ENCODE data around the gene ARRDC4. TPM values are rescaled to one million over a fixed set of nuclear protein-coding genes. Genes with fewer than 3 reads are reported as not detected.

Gene ARRDC4
- total and polyA plus RNA-seq, 2 experiments from 2014 or later = 15.5 to 31.6 TPM

DNA sequence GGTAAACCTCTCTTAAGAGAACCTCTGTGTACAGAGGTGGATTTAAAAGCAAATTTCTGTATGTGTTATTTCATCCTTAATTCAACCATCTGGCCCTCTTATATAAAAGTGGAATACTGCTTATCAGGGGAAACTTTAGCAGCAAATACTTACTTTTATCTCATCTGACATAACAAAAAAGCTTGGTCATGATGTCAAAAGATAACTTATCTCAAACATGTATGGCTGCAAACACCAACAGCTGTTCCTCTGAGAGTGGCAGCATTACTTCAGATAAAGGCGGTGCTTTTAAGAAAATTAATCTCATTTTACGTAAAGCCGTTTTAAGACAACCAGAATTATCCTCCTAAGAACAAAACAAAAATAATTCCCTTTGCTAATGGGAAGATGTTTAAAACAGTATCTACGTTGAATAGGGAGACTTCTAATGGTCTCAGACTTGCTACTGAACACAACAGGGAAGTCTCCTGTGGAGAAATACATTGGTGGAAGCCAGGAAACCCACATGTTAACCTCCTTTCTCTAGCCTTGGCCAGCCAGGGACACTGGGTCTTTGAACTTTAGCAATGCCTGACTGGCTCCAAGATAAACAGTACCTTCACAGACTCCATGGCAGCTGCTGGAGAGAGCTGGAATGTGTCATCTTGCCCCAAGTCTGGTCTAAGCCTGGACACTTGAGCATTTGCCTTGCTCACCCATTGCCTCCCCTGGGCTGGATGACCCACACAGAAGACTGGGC, 18.1 kb downstream of the ARRDC4 start:
- H3K79me2 ChIP-seq (ENCODE audit: insufficient read depth) = no peaks in the 10 kb centered on the region
- H3K27me3 ChIP-seq (replicated peaks; ENCODE audit: insufficient read depth) = no peaks in the 10 kb centered on the region
- H3F3A ChIP-seq (ENCODE audit: insufficient read depth) = no peaks in the 10 kb centered on the region
- H3K9me2 ChIP-seq (ENCODE audit: insufficient read depth) = no peaks in the 10 kb centered on the region
- H3K4me3 ChIP-seq = no peak overlapping the region
- H3K27ac ChIP-seq = no peak overlapping the region
- no peaks in the 10 kb centered on the region for H4K20me1 ChIP-seq (ENCODE audit: insufficient read depth)
- DNase-seq = peak; percentile 37
- no peak overlapping the region for H3K4me2 ChIP-seq (ENCODE audit: unreplicated experiment)
- in situ Hi-C loops (cut with MboI) = no loop called here
- no peaks in the 10 kb centered on the region for H3K9me3 ChIP-seq (ENCODE audit: low read depth)
- H3K9ac ChIP-seq = no peak overlapping the region
- H3K36me3 ChIP-seq (ENCODE audit: low read depth) = no peaks in the 10 kb centered on the region
- TF ChIP-seq EZH2 (IDR thresholded peaks at IDR 0.05; ENCODE audit: insufficient read depth, poor library complexity, severe bottlenecking) (no peak), EZH2phosphoT487 (IDR thresholded peaks at IDR 0.05; ENCODE audit: insufficient read depth, low read depth) (no peak)
- peaks cover 8% of the 10 kb centered on the region; the same call in 1 of the 2 replicates for H3K4me1 ChIP-seq (ENCODE audit: insufficient read depth)
- H2AFZ ChIP-seq = no peak overlapping the region
- WGBS, 2 experiments (ENCODE audit: low coverage in 1 of 2, low lambda C conversion rate in 2 of 2, missing lambda C conversion rate in 2 of 2) = 82 to 85% methylated on average over 4 of the region's 4 CpGs

DNA sequence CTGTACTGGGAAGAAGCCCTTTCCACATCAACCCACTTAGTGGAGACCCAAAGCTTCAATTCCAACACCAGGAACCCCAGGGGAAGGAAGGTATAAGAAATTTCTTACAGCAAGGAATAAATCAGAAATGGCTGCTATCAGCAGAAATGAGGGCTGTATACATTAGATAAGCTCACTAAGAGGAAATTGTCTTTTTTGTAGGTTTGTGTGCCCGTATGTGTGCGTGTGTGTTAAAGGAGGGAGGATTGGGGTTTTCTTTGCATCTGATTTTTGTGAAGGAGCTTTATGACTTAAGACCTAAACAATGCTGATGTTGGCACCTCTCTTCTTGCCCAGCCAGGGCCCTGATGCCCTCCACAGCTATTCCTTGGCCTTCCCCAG, 18.6 kb downstream of the ARRDC4 start:
- H3K27ac ChIP-seq = no peak overlapping the region
- H3K9ac ChIP-seq = no peak overlapping the region
- H3K9me3 ChIP-seq (ENCODE audit: low read depth) = no peaks in the 10 kb centered on the region
- peaks cover 8% of the 10 kb centered on the region; the same call in 1 of the 2 replicates for H3K4me1 ChIP-seq (ENCODE audit: insufficient read depth)
- no peaks in the 10 kb centered on the region for H3K9me2 ChIP-seq (ENCODE audit: insufficient read depth)
- H3K79me2 ChIP-seq (ENCODE audit: insufficient read depth) = no peaks in the 10 kb centered on the region
- H3K4me3 ChIP-seq = no peak overlapping the region
- H3K4me2 ChIP-seq (ENCODE audit: unreplicated experiment) = no peak overlapping the region
- in situ Hi-C loops (cut with MboI) = no loop called here
- no peaks in the 10 kb centered on the region for H3K27me3 ChIP-seq (replicated peaks; ENCODE audit: insufficient read depth)
- WGBS, 2 experiments (ENCODE audit: low coverage in 1 of 2, low lambda C conversion rate in 2 of 2, missing lambda C conversion rate in 2 of 2) = 62 to 81% methylated on average over 2 of the region's 2 CpGs
- DNase-seq = no peak
- TF ChIP-seq EZH2 (IDR thresholded peaks at IDR 0.05; ENCODE audit: insufficient read depth, poor library complexity, severe bottlenecking) = no peak
- no peak for TF ChIP-seq EZH2phosphoT487 (IDR thresholded peaks at IDR 0.05; ENCODE audit: insufficient read depth, low read depth)
- H4K20me1 ChIP-seq (ENCODE audit: insufficient read depth) = no peaks in the 10 kb centered on the region
- peaks cover 4% of the 10 kb centered on the region; the same call in 1 of the 2 replicates for H3F3A ChIP-seq (ENCODE audit: insufficient read depth)
- H3K36me3 ChIP-seq (ENCODE audit: low read depth) = no peaks in the 10 kb centered on the region
- no peak overlapping the region for H2AFZ ChIP-seq

DNA sequence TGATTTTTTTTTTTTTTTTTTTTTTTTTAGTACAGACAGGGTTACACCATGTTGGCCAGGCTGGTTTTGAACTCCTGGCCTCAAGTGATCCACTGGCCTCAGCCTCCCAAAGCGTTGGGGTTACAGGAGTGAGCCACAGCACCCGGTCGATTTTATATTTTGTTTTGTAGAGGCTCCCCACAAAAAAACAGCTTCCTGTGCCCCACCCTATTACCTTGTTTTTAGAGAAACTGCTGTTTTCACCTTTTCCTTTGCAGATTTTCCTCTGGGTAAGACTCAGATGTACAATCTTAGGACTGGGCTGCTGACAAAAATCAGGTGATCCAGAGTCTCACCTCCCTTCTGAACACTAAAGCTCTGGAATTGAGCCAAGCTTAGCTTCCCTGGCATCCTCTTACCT, 20.6 kb downstream of the ARRDC4 start:
- Histone ChIP-seq H3K27me3 (replicated peaks; ENCODE audit: insufficient read depth) (no peaks in the 10 kb centered on the region), H3K9me2 (ENCODE audit: insufficient read depth) (no peaks in the 10 kb centered on the region), H3K79me2 (ENCODE audit: insufficient read depth) (no peaks in the 10 kb centered on the region), H3K4me3 (no peak overlapping the region), H2AFZ (no peak overlapping the region), H3K9ac (no peak overlapping the region), H3K4me2 (ENCODE audit: unreplicated experiment) (no peak overlapping the region), H3F3A (ENCODE audit: insufficient read depth) (peaks cover 5% of the 10 kb centered on the region; the same call in 1 of the 2 replicates), H3K27ac (no peak overlapping the region), H3K9me3 (ENCODE audit: low read depth) (no peaks in the 10 kb centered on the region), H3K4me1 (ENCODE audit: insufficient read depth) (peaks cover 8% of the 10 kb centered on the region; the same call in 1 of the 2 replicates), H4K20me1 (ENCODE audit: insufficient read depth) (no peaks in the 10 kb centered on the region), H3K36me3 (ENCODE audit: low read depth) (no peaks in the 10 kb centered on the region)
- 55 to 60% methylated on average over 3 of the region's 3 CpGs for WGBS, 2 experiments (ENCODE audit: low coverage in 1 of 2, low lambda C conversion rate in 2 of 2, missing lambda C conversion rate in 2 of 2)
- no peak for DNase-seq
- in situ Hi-C loops (cut with MboI) = no loop called here
- TF ChIP-seq EZH2 (IDR thresholded peaks at IDR 0.05; ENCODE audit: insufficient read depth, poor library complexity, severe bottlenecking) = no peak
- TF ChIP-seq EZH2phosphoT487 (IDR thresholded peaks at IDR 0.05; ENCODE audit: insufficient read depth, low read depth) = no peak

DNA sequence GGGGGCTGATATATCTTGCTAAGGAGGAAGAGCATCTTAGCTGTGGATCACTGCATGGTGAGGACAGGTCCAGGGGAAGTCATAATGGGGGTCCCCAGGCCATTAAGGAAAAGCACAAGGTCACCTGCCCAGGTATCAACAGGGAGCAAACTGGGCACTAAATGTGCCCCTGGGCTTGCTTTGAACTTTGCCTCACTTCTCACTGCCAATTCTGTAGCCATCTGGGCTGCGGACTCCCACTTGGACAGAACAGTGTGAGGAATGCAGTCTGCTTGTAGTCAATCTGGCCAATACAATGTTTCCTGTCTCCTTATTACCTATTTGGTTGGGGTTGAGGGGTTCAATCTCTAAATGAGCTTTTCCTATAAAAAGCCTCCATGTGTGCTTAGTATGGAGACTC, 21.3 kb downstream of the ARRDC4 start:
- Histone ChIP-seq H2AFZ (no peak overlapping the region), H3F3A (ENCODE audit: insufficient read depth) (peaks cover 5% of the 10 kb centered on the region; the same call in 1 of the 2 replicates), H3K9ac (no peak overlapping the region), H4K20me1 (ENCODE audit: insufficient read depth) (no peaks in the 10 kb centered on the region), H3K9me2 (ENCODE audit: insufficient read depth) (no peaks in the 10 kb centered on the region), H3K9me3 (ENCODE audit: low read depth) (no peaks in the 10 kb centered on the region), H3K36me3 (ENCODE audit: low read depth) (no peaks in the 10 kb centered on the region), H3K4me2 (ENCODE audit: unreplicated experiment) (no peak overlapping the region), H3K27me3 (replicated peaks; ENCODE audit: insufficient read depth) (no peaks in the 10 kb centered on the region), H3K27ac (no peak overlapping the region), H3K79me2 (ENCODE audit: insufficient read depth) (no peaks in the 10 kb centered on the region), H3K4me3 (no peak overlapping the region), H3K4me1 (ENCODE audit: insufficient read depth) (peaks cover 8% of the 10 kb centered on the region; the same call in 1 of the 2 replicates)
- no peak for DNase-seq
- TF ChIP-seq EZH2 (IDR thresholded peaks at IDR 0.05; ENCODE audit: insufficient read depth, poor library complexity, severe bottlenecking) (no peak), EZH2phosphoT487 (IDR thresholded peaks at IDR 0.05; ENCODE audit: insufficient read depth, low read depth) (no peak)
- in situ Hi-C loops (cut with MboI) = no loop called here
- WGBS, 2 experiments (ENCODE audit: low coverage in 1 of 2, low lambda C conversion rate in 2 of 2, missing lambda C conversion rate in 2 of 2) = 73 to 84% methylated on average over 1 of the region's 1 CpG
